H9 (cell line): ENCODE measurements around the gene DBN1. TPM values are rescaled to one million over a fixed set of nuclear protein-coding genes. Genes with fewer than 3 reads are reported as not detected.
"Not testable (repeated sequence)": the region's sequence is repeated elsewhere in the genome, so short reads cannot be mapped to it uniquely, and the experiment has no call there.

Experiments
- DNase-seq: peaks from one replicate; pipeline ENCODE4 v3.0.0-alpha.2; 2017
- H2AFZ ChIP-seq: one replicate; pipeline ENCODE4 v1.6.1; 2013; ENCODE audit warnings: mild to moderate bottlenecking, low read length, control low read depth, moderate library complexity
- H2AK5ac ChIP-seq: 2 replicates; pipeline ENCODE4 v1.6.1; 2013; ENCODE audit warnings: low read length, control low read depth, mixed read lengths; ENCODE audit not compliant: insufficient read length
- H2BK120ac ChIP-seq: one replicate; pipeline ENCODE4 v1.6.1; 2013; ENCODE audit warnings: low read depth, mild to moderate bottlenecking, low read length, control low read depth, inconsistent platforms; ENCODE audit not compliant: poor library complexity, severe bottlenecking
- H2BK12ac ChIP-seq: 2 replicates; pipeline ENCODE4 v1.6.1; 2013; ENCODE audit warnings: low read length, control low read depth, mixed read lengths, low read depth; ENCODE audit not compliant: insufficient read length
- H2BK15ac ChIP-seq: 2 replicates; pipeline ENCODE4 v1.6.1; 2013; ENCODE audit warnings: low read depth, low read length, control low read depth
- H2BK20ac ChIP-seq: one replicate; pipeline ENCODE4 v1.6.1; 2013; ENCODE audit warnings: low read depth, mild to moderate bottlenecking, low read length, control low read depth, inconsistent platforms; ENCODE audit not compliant: poor library complexity, severe bottlenecking
- H2BK5ac ChIP-seq: 2 replicates; pipeline ENCODE4 v1.6.1; 2013; ENCODE audit warnings: low read length, control low read depth, mixed read lengths; ENCODE audit not compliant: insufficient read length
- H3K14ac ChIP-seq: 2 replicates; pipeline ENCODE4 v1.6.1; 2013; ENCODE audit warnings: low read length, control low read depth; ENCODE audit not compliant: insufficient read depth
- H3K18ac ChIP-seq: 2 replicates; pipeline ENCODE4 v1.6.1; 2013; ENCODE audit warnings: low read depth, mild to moderate bottlenecking, mixed read lengths, low read length, control low read depth; ENCODE audit not compliant: insufficient read length
- H3K23ac ChIP-seq: 2 replicates; pipeline ENCODE4 v1.6.1; 2013; ENCODE audit warnings: low read length, control low read depth, mixed read lengths, low read depth; ENCODE audit not compliant: insufficient read length
- H3K23me2 ChIP-seq: 2 replicates; pipeline ENCODE4 v1.6.1; 2013; ENCODE audit warnings: low read depth, mild to moderate bottlenecking, mixed read lengths, low read length, control low read depth; ENCODE audit not compliant: insufficient read length, poor library complexity, severe bottlenecking
- H3K27ac ChIP-seq: 2 replicates; pipeline ENCODE4 v1.5.1; 2013; ENCODE audit warnings: low read length, control low read depth, mixed read lengths, low read depth; ENCODE audit not compliant: insufficient read length
- H3K27me3 ChIP-seq: 2 replicates; pipeline ENCODE4 v1.6.1; 2013; ENCODE audit warnings: low read length, control low read depth, inconsistent platforms; ENCODE audit not compliant: insufficient read depth
- H3K4ac ChIP-seq: 2 replicates; pipeline ENCODE4 v1.6.1; 2013; ENCODE audit warnings: low read depth, mild to moderate bottlenecking, control low read depth, inconsistent platforms, low read length, moderate library complexity
- H3K4me1 ChIP-seq: 2 replicates; pipeline ENCODE4 v1.6.1; 2013; ENCODE audit warnings: low read length, control low read depth, inconsistent platforms; ENCODE audit not compliant: insufficient read depth
- H3K4me2 ChIP-seq: 2 replicates; pipeline ENCODE4 v1.6.1; 2013; ENCODE audit warnings: low read length, control low read depth, mixed read lengths; ENCODE audit not compliant: insufficient read length, insufficient read depth
- H3K56ac ChIP-seq: 2 replicates; pipeline ENCODE4 v1.6.1; 2013; ENCODE audit warnings: low read depth, mild to moderate bottlenecking, mixed read lengths, low read length, control low read depth; ENCODE audit not compliant: insufficient read length
- H3K79me1 ChIP-seq: 2 replicates; pipeline ENCODE4 v1.6.1; 2013; ENCODE audit warnings: low read depth, mild to moderate bottlenecking, moderate library complexity, low read length, control low read depth, inconsistent platforms; ENCODE audit not compliant: insufficient read depth, poor library complexity, severe bottlenecking
- H3K79me2 ChIP-seq: 2 replicates; pipeline ENCODE4 v1.6.1; 2013; ENCODE audit warnings: low read length, control low read depth, inconsistent platforms; ENCODE audit not compliant: insufficient read depth
- H3K9ac ChIP-seq: 2 replicates; pipeline ENCODE4 v1.6.1; 2013; ENCODE audit warnings: low read length, control low read depth, mixed read lengths; ENCODE audit not compliant: insufficient read length; ENCODE audit errors: extremely low read depth
- H3K9me3 ChIP-seq: one replicate; pipeline ENCODE4 v1.6.1; 2013; ENCODE audit warnings: low read depth, low read length, inconsistent platforms; ENCODE audit not compliant: control insufficient read depth
- H3T11ph ChIP-seq: one replicate; pipeline ENCODE4 v1.6.1; 2013; ENCODE audit warnings: mild to moderate bottlenecking, low read length, control low read depth, inconsistent platforms
- H4K20me1 ChIP-seq: one replicate; pipeline ENCODE4 v1.6.1; 2013; ENCODE audit not compliant: control insufficient read depth, insufficient read length, insufficient read depth
- H4K5ac ChIP-seq: 2 replicates; pipeline ENCODE4 v1.6.1; 2013; ENCODE audit warnings: low read depth, mild to moderate bottlenecking, mixed read lengths, low read length, control low read depth; ENCODE audit not compliant: insufficient read length
- H4K8ac ChIP-seq: replicated peaks from 2 replicates; pipeline ENCODE4 v1.6.1; 2013; ENCODE audit warnings: low read length, control low read depth, mixed read lengths, low read depth; ENCODE audit not compliant: insufficient read length
- H4K91ac ChIP-seq: 2 replicates; pipeline ENCODE4 v1.6.1; 2013; ENCODE audit warnings: low read depth, mild to moderate bottlenecking, moderate library complexity, mixed read lengths, low read length, control low read depth; ENCODE audit not compliant: insufficient read length
- H3K27ac Mint-ChIP-seq, 3 experiments: 2 replicates in 2 of 3; 3 replicates in 1 of 3; pipeline ENCODE4 v1.8.0; 2020 to 2021; ENCODE audit warnings: mixed read lengths in 3 of 3, mild to moderate bottlenecking in 1 of 3, moderate library complexity in 1 of 3
- H3K27me3 Mint-ChIP-seq: 2 replicates; pipeline ENCODE4 v1.8.0; 2021; ENCODE audit warnings: low read depth, mild to moderate bottlenecking, moderate library complexity, mixed read lengths
- H3K36me3 Mint-ChIP-seq, 3 experiments: 2 replicates in 2 of 3; 3 replicates in 1 of 3; pipeline ENCODE4 v1.8.0; 2020 to 2021; ENCODE audit warnings: low read depth in 3 of 3, mixed read lengths in 3 of 3; ENCODE audit not compliant: insufficient read depth in 1 of 3
- H3K4me1 Mint-ChIP-seq, 2 experiments: 2 replicates each; pipeline ENCODE4 v1.8.0; 2020; ENCODE audit warnings: mixed read lengths in 2 of 2
- H3K4me3 Mint-ChIP-seq, 2 experiments: 2 replicates in 1 of 2; 3 replicates in 1 of 2; pipeline ENCODE4 v1.8.0; 2020 to 2021; ENCODE audit warnings: mild to moderate bottlenecking in 2 of 2, mixed read lengths in 2 of 2, moderate library complexity in 1 of 2
- H3K9me3 Mint-ChIP-seq, 2 experiments: 2 replicates in 1 of 2; 3 replicates in 1 of 2; pipeline ENCODE4 v1.8.0; 2020; ENCODE audit warnings: mild to moderate bottlenecking in 2 of 2, mixed read lengths in 2 of 2, moderate library complexity in 1 of 2
- WGBS: extraction: QIAGEN DNeasy Blood & Tissue Kit; methylation state at CpG from one replicate; pipeline ENCODE4 v1.1.7; 2013; ENCODE audit warnings: missing lambda C conversion rate, low lambda C conversion rate, mixed read lengths; ENCODE audit not compliant: insufficient read length; ENCODE audit errors: extremely low coverage; 5-methylcytosine and 5-hydroxymethylcytosine counted together
- total RNA-seq: library from RNA; stranded (reverse); gene quantifications from 2 replicates; pipeline ENCODE4 v1.2.1, GENCODE V29; 2021
- TF ChIP-seq, protein P1 (sequence below): fragments of 200-600 bp; sonication (generic); conservative IDR thresholded peaks from 3 replicates; pipeline ENCODE4 v1.8.0; 2021; ENCODE audit warnings: antibody characterized with exemption, mild to moderate bottlenecking

DBN1 gene
- total RNA-seq, 1 experiment from 2014 or later, result 340 TPM

GRCh38 chr5:177419046-177419445, 54.4 kb downstream of the DBN1 start:
- Histone ChIP-seq H2BK12ac (no peak overlapping the region), H2BK120ac (no peak overlapping the region), H3K4me2 (no peak overlapping the region), H3K4me1 (no peaks in the 10 kb centered on the region), H3K79me2 (no peaks in the 10 kb centered on the region), H4K20me1 (no peaks in the 10 kb centered on the region), H3K9me3 (no peaks in the 10 kb centered on the region), H3K9ac (no peak overlapping the region), H3K23ac (no peak overlapping the region), H2AK5ac (no peak overlapping the region), H3K18ac (no peak overlapping the region), H2AFZ (no peak overlapping the region), H3K27me3 (no peaks in the 10 kb centered on the region), H3K56ac (no peak overlapping the region), H3T11ph (no peak overlapping the region), H3K14ac (no peak overlapping the region), H2BK20ac (no peak overlapping the region), H4K91ac (no peak overlapping the region), H3K79me1 (no peaks in the 10 kb centered on the region), H4K8ac (no peak overlapping the region), H3K4ac (no peak overlapping the region), H3K23me2 (no peaks in the 10 kb centered on the region), H2BK15ac (no peak overlapping the region), H4K5ac (no peak overlapping the region), H2BK5ac (no peak overlapping the region), H3K27ac (no peak overlapping the region)
- no peak overlapping the region; a peak in 1 of 5 replicates for H3K4me3 Mint-ChIP-seq
- peaks cover 4 to 7% of the 10 kb centered on the region in 2 experiments; a peak in 3 of 4 replicates for H3K4me1 Mint-ChIP-seq
- H3K9me3 Mint-ChIP-seq, result no peaks in the 10 kb centered on the region; a peak in 1 of 5 replicates
- peaks cover 14% of the 10 kb centered on the region for H3K27me3 Mint-ChIP-seq
- DNase-seq, result no peak
- no peaks in the 10 kb centered on the region; a peak in 1 of 7 replicates for H3K36me3 Mint-ChIP-seq
- no peak overlapping the region for H3K27ac Mint-ChIP-seq
- TF ChIP-seq, protein P1, sequence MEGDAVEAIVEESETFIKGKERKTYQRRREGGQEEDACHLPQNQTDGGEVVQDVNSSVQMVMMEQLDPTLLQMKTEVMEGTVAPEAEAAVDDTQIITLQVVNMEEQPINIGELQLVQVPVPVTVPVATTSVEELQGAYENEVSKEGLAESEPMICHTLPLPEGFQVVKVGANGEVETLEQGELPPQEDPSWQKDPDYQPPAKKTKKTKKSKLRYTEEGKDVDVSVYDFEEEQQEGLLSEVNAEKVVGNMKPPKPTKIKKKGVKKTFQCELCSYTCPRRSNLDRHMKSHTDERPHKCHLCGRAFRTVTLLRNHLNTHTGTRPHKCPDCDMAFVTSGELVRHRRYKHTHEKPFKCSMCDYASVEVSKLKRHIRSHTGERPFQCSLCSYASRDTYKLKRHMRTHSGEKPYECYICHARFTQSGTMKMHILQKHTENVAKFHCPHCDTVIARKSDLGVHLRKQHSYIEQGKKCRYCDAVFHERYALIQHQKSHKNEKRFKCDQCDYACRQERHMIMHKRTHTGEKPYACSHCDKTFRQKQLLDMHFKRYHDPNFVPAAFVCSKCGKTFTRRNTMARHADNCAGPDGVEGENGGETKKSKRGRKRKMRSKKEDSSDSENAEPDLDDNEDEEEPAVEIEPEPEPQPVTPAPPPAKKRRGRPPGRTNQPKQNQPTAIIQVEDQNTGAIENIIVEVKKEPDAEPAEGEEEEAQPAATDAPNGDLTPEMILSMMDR, result no peak
- no CpG with 5 or more reads among the region's 3 CpGs for WGBS

GRCh38 chr5:177417081-177417480, 56.4 kb downstream of the DBN1 start:
- WGBS, result no CpG with 5 or more reads among the region's 6 CpGs
- not testable (repeated sequence) for H3K4me1 ChIP-seq, H3K14ac ChIP-seq, H3K9ac ChIP-seq, H3K4me1 Mint-ChIP-seq, H3K23ac ChIP-seq, DNase-seq, H3K27me3 ChIP-seq, H2BK120ac ChIP-seq, H2BK15ac ChIP-seq, H3K4ac ChIP-seq, H4K20me1 ChIP-seq, H3K27ac ChIP-seq, H4K8ac ChIP-seq, H2BK20ac ChIP-seq, H2AK5ac ChIP-seq, H3K18ac ChIP-seq, H3K23me2 ChIP-seq, H3T11ph ChIP-seq, H3K4me2 ChIP-seq, H3K9me3 ChIP-seq, H4K91ac ChIP-seq, H3K36me3 Mint-ChIP-seq, H3K9me3 Mint-ChIP-seq, H3K56ac ChIP-seq, H2BK5ac ChIP-seq, H4K5ac ChIP-seq, H2AFZ ChIP-seq, H3K79me2 ChIP-seq, H2BK12ac ChIP-seq, H3K79me1 ChIP-seq, H3K4me3 Mint-ChIP-seq
- Mint-ChIP-seq H3K27ac (peak overlapping the region in 1 of 3 experiments; percentile 35; a peak in 1 of 7 replicates), H3K27me3 (peaks cover 32% of the 10 kb centered on the region)
